K562 (cell line): ENCODE measurements around the gene TMEM176B. TPM values are rescaled to one million over a fixed set of nuclear protein-coding genes. Genes with fewer than 3 reads are reported as not detected.

Source experiments
- ATAC-seq: fragments of 200-7000 bp; cut with Tn5 transposase; 3 replicates; pipeline ENCODE4 v1.9.1; 2020; ENCODE audit warnings: moderate library complexity
- BruUV-seq: library from RNA; stranded (reverse); fragments of 400-500 nt; replicated peaks from 2 replicates; lab custom pipeline; 2021; lab: Mats Ljungman, UMichigan
- CTCF ChIA-PET: fragments of 300-600 bp; formaldehyde crosslinking; extraction: SDS; loops from one replicate; lab custom pipeline; 2021; ENCODE audit warnings: low intra/inter-chr PET ratio; lab: Yijun Ruan, JAX
- POLR2A ChIA-PET: fragments of 300-600, 350-650 bp; sonication (Branson Sonifier 250); formaldehyde crosslinking; extraction: SDS; loops from one replicate; lab custom pipeline; 2021; ENCODE audit warnings: antibody characterized with exemption, inconsistent platforms; lab: Yijun Ruan, JAX
- DNase-seq, 4 experiments: peaks; one replicate each; pipeline versions ENCODE4 v3.0.0 to v3.0.0-alpha.2; 2011 to 2018; ENCODE audit warnings: low spot score in 3 of 4, mixed read lengths in 3 of 4; ENCODE audit errors: extremely low read depth in 1 of 4
- FAIRE-seq: peaks from 2 replicates; lab custom pipeline; 2011; peaks lifted over from hg19 to GRCh38; lab: Jason Lieb, UNC
- H2AFZ ChIP-seq: 2 replicates; pipeline ENCODE4 v1.6.0; 2011; ENCODE audit warnings: low read depth, low read length, control low read depth, inconsistent platforms
- H3K27ac ChIP-seq: fragments of 200-600 bp; 3 replicates; pipeline ENCODE4 v1.8.0; 2011; ENCODE audit warnings: low read depth, mild to moderate bottlenecking, control low read depth, inconsistent platforms, low read length, moderate library complexity, mixed read lengths; ENCODE audit errors: extremely low read depth
- H3K27me3 ChIP-seq, 2 experiments: fragments of 300-600 bp in 1 of 2; 2 replicates in 1 of 2; 3 replicates in 1 of 2; pipeline versions ENCODE4 v1.6.0 to v1.8.0; 2011; ENCODE audit warnings: inconsistent platforms in 2 of 2, low read length in 2 of 2, mild to moderate bottlenecking in 1 of 2, mixed read lengths in 1 of 2, moderate library complexity in 1 of 2; ENCODE audit not compliant: control insufficient read depth in 2 of 2, insufficient read depth in 2 of 2
- H3K36me3 ChIP-seq: fragments of 300-600 bp; 3 replicates; pipeline ENCODE4 v1.8.0; 2011; ENCODE audit warnings: mild to moderate bottlenecking, low read length, inconsistent platforms; ENCODE audit not compliant: control insufficient read depth, insufficient read depth
- H3K4me1 ChIP-seq, 2 experiments: fragments of 200-600 bp in 1 of 2; replicated peaks in 1 of 2; 2 replicates in 1 of 2; 3 replicates in 1 of 2; pipeline versions ENCODE4 v1.5.1 to v1.8.0; 2011; ENCODE audit warnings: inconsistent platforms in 2 of 2, low read length in 2 of 2, mild to moderate bottlenecking in 1 of 2, mixed read lengths in 1 of 2, moderate library complexity in 1 of 2; ENCODE audit not compliant: control insufficient read depth in 2 of 2, insufficient read depth in 2 of 2
- H3K4me2 ChIP-seq: 2 replicates; pipeline ENCODE4 v1.6.1; 2011; ENCODE audit warnings: low read length, control low read depth, inconsistent platforms, mixed read lengths; ENCODE audit not compliant: insufficient read depth
- H3K4me3 ChIP-seq: fragments of 200-600 bp; sonication (generic), shearing (Covaris generic); 2 replicates; pipeline ENCODE4 v1.5.1; 2016; ENCODE audit warnings: control low read depth, inconsistent platforms
- H3K79me2 ChIP-seq: fragments of 200-600 bp; 3 replicates; pipeline ENCODE4 v1.8.0; 2011; ENCODE audit warnings: low read length, inconsistent platforms; ENCODE audit not compliant: control insufficient read depth, insufficient read depth
- H3K9ac ChIP-seq, 2 experiments: 2 replicates each; pipeline versions ENCODE4 v1.6.0 to v1.6.1; 2011; ENCODE audit warnings: low read depth in 2 of 2, low read length in 2 of 2, control low read depth in 1 of 2, inconsistent platforms in 1 of 2, mild to moderate bottlenecking in 1 of 2, mixed read lengths in 1 of 2; ENCODE audit not compliant: insufficient read depth in 1 of 2
- H3K9me1 ChIP-seq: one replicate; pipeline ENCODE4 v1.6.0; 2011; ENCODE audit warnings: inconsistent platforms, mild to moderate bottlenecking, low read length, moderate library complexity; ENCODE audit not compliant: control insufficient read depth, insufficient read depth
- H3K9me3 ChIP-seq: replicated peaks from 2 replicates; pipeline ENCODE4 v1.5.1; 2011; ENCODE audit warnings: low read depth, low read length, inconsistent platforms; ENCODE audit not compliant: control insufficient read depth, insufficient read depth
- H4K20me1 ChIP-seq: replicated peaks from 2 replicates; pipeline ENCODE4 v1.6.1; 2011; ENCODE audit warnings: low read length, inconsistent platforms, mixed read lengths; ENCODE audit not compliant: control insufficient read depth, insufficient read depth
- ATF6 ChIP-seq: sonication (generic); formaldehyde crosslinking; IDR thresholded peaks from 2 replicates; pipeline ENCODE4 v1.4.0; 2020; ENCODE audit warnings: mild to moderate bottlenecking, missing genetic modification reagents
- CXXC5 ChIP-seq: fragments of 250-450 bp; sonication (Bioruptor Pico); IDR thresholded peaks from 2 replicates; pipeline ENCODE4 v1.8.0; 2022; ENCODE audit warnings: inconsistent platforms, mild to moderate bottlenecking, moderate library complexity
- ETV6 ChIP-seq, 3 experiments: fragments of 150-350 bp in 1 of 3; sonication (generic) in 1 of 3; formaldehyde crosslinking in 1 of 3; IDR thresholded peaks; 2 replicates each; pipeline versions ENCODE4 v1.6.1 to v1.8.0; 2014 to 2022; ENCODE audit warnings: borderline replicate concordance in 2 of 3, low read depth in 2 of 3, antibody characterized with exemption in 1 of 3, low read length in 1 of 3, mild to moderate bottlenecking in 1 of 3, missing genetic modification reagents in 1 of 3
- MIER1 ChIP-seq: fragments of 450-650 bp; IDR thresholded peaks from 2 replicates; pipeline ENCODE4 v1.6.1; 2016; ENCODE audit warnings: antibody characterized with exemption, mild to moderate bottlenecking, low read depth
- MLLT1 ChIP-seq, 2 experiments: fragments of 450-650 bp; IDR thresholded peaks; 2 replicates each; pipeline ENCODE4 v1.6.1; 2016
- MYC ChIP-seq, 2 experiments: fragments of 250-450 bp in 1 of 2; sonication (Bioruptor Pico) in 1 of 2; IDR thresholded peaks; 2 replicates each; pipeline versions ENCODE4 v1.5.1 to v1.6.1; 2012 to 2021; ENCODE audit warnings: low read depth in 2 of 2, borderline replicate concordance in 1 of 2, improper control_type of control experiment in 1 of 2, low read length in 1 of 2, mild to moderate bottlenecking in 1 of 2, moderate library complexity in 1 of 2
- NFYB ChIP-seq: IDR thresholded peaks from 2 replicates; pipeline ENCODE4 v1.6.1; 2011; ENCODE audit warnings: mild to moderate bottlenecking, moderate library complexity; ENCODE audit not compliant: insufficient read length; ENCODE audit errors: extremely low read depth
- SMC3 ChIP-seq: conservative IDR thresholded peaks from 2 replicates; pipeline ENCODE4 v1.6.1; 2011; ENCODE audit warnings: low read depth, low read length, improper control_type of control experiment; ENCODE audit not compliant: insufficient read depth
- TAL1 ChIP-seq: fragments of 450-650 bp; IDR thresholded peaks from 2 replicates; pipeline ENCODE4 v1.6.1; 2016; ENCODE audit warnings: mild to moderate bottlenecking
- XRCC5 ChIP-seq: fragments of 200-400 bp; formaldehyde crosslinking; IDR thresholded peaks from 2 replicates; pipeline ENCODE4 v1.6.1; 2017; ENCODE audit warnings: low read depth, mild to moderate bottlenecking, low read length
- ZFP36 ChIP-seq: fragments of 150-350 bp; IDR thresholded peaks from 2 replicates; pipeline ENCODE4 v1.6.1; 2018; ENCODE audit warnings: low read length, low read depth; ENCODE audit not compliant: partially characterized antibody
- ZNF785 ChIP-seq: fragments of 250-450 bp; sonication (Bioruptor Pico); IDR thresholded peaks from 2 replicates; pipeline ENCODE4 v1.4.0; 2020; ENCODE audit warnings: mild to moderate bottlenecking
- WGBS: fragments of 100-300 bp; shearing (Covaris generic); methylation state at CpG from one replicate; pipeline ENCODE4 v1.1.6; 2016; ENCODE audit warnings: low coverage, mixed read lengths; ENCODE audit not compliant: insufficient coverage; ENCODE audit errors: missing lambda C conversion rate; 5-methylcytosine and 5-hydroxymethylcytosine counted together
- in situ Hi-C: fragments of 300-500 bp; cut with MboI; formaldehyde crosslinking; loops from 4 replicates; pipeline ENCODE4 v1.15.0; 2018; ENCODE audit warnings: inconsistent platforms, mixed read lengths
- intact Hi-C: fragments of 100-400 bp; cut with micrococcal nuclease; formaldehyde crosslinking; loops from 2 replicates; pipeline ENCODE4 v1.14.2; 2022
- polyA plus RNA-seq, 8 experiments: library from polyadenylated mRNA; depleted of rRNA in 4 of 8; stranded (reverse) in 5 of 8; unstranded in 3 of 8; fragments of >200 nt; fragmentation: Nextera tagmentation in 2 of 8; fragmentation: Illumina TruSeq in 1 of 8; extraction: Ambion mirVana in 2 of 8; extraction: Trizol in 1 of 8; gene quantifications; 2 replicates each; pipeline versions ENCODE4 v1.2.1 to v1.2.3, GENCODE V29; 2011 to 2014; ENCODE audit warnings: inconsistent platforms in 1 of 8, missing spikeins in 1 of 8
- total RNA-seq, 7 experiments: library from RNA; depleted of rRNA in 6 of 7; stranded (reverse); fragments of >200 nt in 6 of 7; fragmentation: Illumina TruSeq in 2 of 7; extraction: Trizol in 2 of 7; gene quantifications; 2 replicates each; pipeline versions ENCODE4 v1.2.1 to v1.2.3, GENCODE V29; 2011 to 2021; ENCODE audit warnings: low replicate concordance in 1 of 7

The TMEM176B gene
- total and polyA plus RNA-seq, 9 of the 15 experiments (the other 6 are each of a cell fraction or from before 2014, with no cell fraction given) = 0.19 to 0.60 TPM; not detected in 7

- Histone ChIP-seq H3K4me3 (no peak overlapping the region), H3K27ac (no peak overlapping the region), H3K9me1 (no peaks in the 10 kb centered on the region), H3K9ac (no peak overlapping the region), H2AFZ (no peak overlapping the region), H3K27me3 (peaks cover 53 to 70% of the 10 kb centered on the region in 2 experiments), H3K36me3 (no peaks in the 10 kb centered on the region), H3K4me1 (peaks cover 0 to 21% of the 10 kb centered on the region in 2 experiments; a peak in 2 of 5 replicates), H4K20me1 (no peaks in the 10 kb centered on the region), H3K4me2 (no peak overlapping the region), H3K79me2 (no peaks in the 10 kb centered on the region), H3K9me3 (no peaks in the 10 kb centered on the region; the same call in 1 of the 2 replicates)
- FAIRE-seq = no peak
- BruUV-seq = no TSS peak
- ChIA-PET POLR2A (interaction anchor here (0.7 kb wide), 1 partner anchor 13 kb away, joined by 3 read pairs; no protein-coding TSS in a partner anchor), CTCF (no interaction called here)
- intact Hi-C loops = no loop called here
- TF ChIP-seq NFYB (no peak), SMC3 (no peak), TAL1 (no peak), ETV6 (IDR thresholded peaks at IDR 0.05; ENCODE audit: borderline replicate concordance in 1 of 2, low read depth in 2 of 2, low read length in 1 of 2) (no peak), ETV6 (CRISPR knock-in tag; IDR thresholded peaks at IDR 0.05; ENCODE audit: borderline replicate concordance) (no peak), ZNF785 (CRISPR knock-in tag) (no peak), XRCC5 (no peak), MIER1 (no peak), MYC (IDR thresholded peaks at IDR 0.05; ENCODE audit: low read depth, low read length) (no peak), MYC (CRISPR knock-in tag; IDR thresholded peaks at IDR 0.05; ENCODE audit: borderline replicate concordance, low read depth) (no peak), CXXC5 (no peak), ATF6 (CRISPR knock-in tag) (no peak), ZFP36 (no peak), MLLT1 (IDR thresholded peaks at IDR 0.05) (no peak)
- in situ Hi-C loops = no loop called here
- 2% methylated on average over 10 of the region's 10 CpGs for WGBS
- DNase-seq = no peak
- ATAC-seq = no peak
Measured at GRCh38 chr7:150803161-150803860, 3.1 kb upstream of the TMEM176B start.
